ENCODE data around the gene CRKL.

The CRKL gene

GRCh38 chr22:20983081-20983771 is 66.0 kb downstream of the CRKL start:
- no peak for DNase-seq

GRCh38 chr22:20985720-20986119 is 68.5 kb downstream of the CRKL start:
- no peak for DNase-seq

GRCh38 chr22:20986365-20986764 is 69.2 kb downstream of the CRKL start:
- DNase-seq: no peak

DNA sequence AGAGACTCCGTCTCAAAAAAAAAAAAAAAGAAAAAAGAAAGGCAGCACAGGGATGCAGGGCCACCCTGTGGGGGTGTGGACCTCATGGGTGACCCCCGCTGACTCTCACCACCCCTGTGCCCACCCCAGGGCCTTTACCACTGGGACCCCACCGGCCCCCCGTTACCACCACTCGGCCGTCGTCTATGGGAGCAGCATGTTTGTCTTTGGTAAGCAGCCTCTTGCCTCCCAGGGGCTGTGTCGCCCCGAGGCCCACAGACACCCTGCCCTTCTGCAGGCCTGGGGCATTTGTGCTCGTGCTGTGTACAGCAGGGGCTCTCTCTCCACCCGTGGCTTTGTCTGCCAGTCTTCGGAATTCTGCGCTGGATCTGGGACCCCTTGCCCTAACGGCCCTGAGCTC is 70.2 kb downstream of the CRKL start:
- DNase-seq: no peak

GRCh38 chr22:20988573-20989322 is 71.5 kb downstream of the CRKL start:
- DNase-seq: no peak

DNA sequence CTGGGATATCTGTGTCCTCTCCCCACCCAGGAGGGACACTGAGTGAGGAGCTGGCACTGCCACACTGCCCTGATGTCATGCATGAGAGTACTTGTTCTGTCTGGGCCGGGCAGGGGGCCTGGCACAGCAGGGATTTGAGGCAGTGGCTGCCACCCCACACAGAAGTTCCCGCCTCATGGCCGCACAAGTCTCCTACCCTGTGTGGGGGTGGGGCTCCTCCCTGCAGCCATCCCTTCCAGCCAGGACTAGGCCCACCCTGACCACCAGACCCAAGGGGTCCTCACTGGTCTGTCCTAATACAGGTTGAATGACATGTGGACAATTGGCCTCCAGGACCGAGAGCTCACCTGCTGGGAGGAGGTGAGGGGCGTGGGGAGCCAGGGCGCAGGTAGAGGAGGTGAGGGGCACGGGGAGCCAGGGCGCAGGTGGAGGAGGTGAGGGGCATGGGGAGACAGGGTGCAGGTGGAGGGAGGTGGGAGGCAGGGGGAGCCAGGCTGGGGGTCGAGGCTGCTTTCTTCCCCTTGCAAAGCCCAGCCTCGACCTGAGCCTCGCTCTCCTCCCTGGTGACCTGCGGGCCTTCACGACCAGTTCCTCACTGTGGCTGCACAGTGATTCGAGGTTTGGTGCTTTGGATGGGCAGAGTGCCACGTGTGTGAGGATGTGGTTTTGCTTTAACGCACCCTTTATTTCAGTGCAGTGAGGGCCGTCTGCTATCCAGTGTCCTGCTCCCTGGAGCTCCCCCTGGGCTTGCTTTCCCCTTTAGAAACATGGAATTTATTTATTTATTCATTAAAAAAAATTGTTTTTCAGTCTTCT is 72.3 kb downstream of the CRKL start:
- peak; percentile 30 for DNase-seq

DNA sequence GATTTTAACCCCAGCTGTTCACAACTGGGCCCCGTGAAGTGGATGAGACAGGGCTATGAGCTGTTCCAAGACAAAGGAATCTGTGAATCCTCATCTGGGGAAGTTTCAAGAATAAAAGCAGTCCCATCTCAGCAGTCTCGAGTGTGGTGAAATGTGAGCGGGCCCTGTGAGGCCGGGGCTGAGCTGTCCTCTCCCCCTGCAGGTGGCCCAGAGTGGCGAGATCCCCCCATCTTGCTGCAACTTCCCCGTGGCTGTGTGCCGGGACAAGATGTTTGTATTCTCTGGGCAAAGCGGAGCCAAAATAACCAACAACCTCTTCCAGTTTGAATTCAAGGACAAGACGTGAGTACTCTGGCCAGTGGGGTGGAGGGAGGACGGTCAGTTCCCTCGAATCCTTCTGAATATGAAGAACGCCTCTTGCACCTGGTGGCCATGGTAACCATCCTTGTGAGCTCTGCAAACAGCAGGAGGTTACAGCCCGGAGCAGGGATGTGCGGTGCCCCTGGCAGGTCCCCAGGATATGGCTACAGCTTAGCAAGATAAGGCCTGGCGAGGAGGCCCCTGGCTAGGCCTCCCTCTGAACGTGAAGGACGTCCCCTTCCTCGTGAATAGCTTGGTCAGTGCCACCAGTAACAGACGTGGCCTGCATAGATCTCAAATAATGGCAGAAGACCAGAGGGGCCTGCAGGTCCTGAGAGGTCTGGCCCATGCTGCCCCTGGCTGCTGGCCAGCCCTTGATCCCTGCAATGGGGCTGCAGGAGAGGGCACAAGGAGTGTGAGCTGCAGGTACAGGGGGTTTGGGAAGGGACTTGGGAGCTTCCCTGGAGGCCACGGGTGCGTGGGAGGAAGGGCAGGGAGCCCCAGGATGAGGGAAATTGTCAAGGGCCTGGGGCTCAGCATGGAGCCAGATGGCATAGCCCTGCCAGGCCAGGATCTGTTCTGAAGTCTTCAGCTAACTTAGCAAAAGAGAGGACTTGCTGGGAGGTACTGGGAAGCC is 73.3 kb downstream of the CRKL start:
- no peak for DNase-seq

DNA sequence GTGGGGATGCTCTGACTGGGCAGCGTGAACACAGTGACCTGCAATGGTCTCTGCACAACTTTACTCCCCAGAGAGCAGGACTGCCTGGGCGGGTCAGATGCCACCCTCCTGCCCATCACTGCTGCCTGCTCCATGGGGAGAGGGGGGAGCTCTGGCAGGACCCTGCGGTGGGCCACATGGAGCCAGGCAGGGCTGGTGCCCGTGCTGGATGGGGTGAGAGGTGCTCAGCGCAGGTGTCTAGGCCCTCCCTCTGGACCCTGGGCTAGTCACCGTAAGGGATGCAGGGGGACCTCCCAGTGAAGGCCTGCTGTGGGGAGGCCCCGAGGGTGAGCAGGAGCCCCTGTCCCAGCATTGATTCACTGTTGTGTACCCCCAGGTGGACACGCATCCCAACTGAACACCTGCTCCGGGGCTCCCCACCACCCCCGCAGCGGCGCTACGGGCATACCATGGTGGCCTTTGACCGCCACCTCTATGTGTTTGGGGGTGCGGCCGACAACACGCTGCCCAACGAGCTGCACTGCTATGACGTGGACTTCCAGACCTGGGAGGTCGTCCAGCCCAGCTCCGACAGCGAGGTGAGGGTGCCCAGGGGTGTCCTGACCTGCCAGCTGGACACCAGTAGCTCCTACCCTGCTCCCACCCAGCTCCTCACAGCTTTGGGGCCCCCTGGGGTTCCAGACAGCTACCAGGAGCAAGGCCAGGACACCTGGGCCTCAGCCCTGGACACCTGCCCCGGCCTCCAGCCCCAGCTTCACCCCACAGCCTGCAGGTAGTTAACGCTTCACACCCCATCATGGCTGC is 74.2 kb downstream of the CRKL start:
- no peak for DNase-seq

- DNase-seq: no peak
These were observed 74.8 kb downstream of the CRKL start for GRCh38 chr22:20992056-20992442.

DNA sequence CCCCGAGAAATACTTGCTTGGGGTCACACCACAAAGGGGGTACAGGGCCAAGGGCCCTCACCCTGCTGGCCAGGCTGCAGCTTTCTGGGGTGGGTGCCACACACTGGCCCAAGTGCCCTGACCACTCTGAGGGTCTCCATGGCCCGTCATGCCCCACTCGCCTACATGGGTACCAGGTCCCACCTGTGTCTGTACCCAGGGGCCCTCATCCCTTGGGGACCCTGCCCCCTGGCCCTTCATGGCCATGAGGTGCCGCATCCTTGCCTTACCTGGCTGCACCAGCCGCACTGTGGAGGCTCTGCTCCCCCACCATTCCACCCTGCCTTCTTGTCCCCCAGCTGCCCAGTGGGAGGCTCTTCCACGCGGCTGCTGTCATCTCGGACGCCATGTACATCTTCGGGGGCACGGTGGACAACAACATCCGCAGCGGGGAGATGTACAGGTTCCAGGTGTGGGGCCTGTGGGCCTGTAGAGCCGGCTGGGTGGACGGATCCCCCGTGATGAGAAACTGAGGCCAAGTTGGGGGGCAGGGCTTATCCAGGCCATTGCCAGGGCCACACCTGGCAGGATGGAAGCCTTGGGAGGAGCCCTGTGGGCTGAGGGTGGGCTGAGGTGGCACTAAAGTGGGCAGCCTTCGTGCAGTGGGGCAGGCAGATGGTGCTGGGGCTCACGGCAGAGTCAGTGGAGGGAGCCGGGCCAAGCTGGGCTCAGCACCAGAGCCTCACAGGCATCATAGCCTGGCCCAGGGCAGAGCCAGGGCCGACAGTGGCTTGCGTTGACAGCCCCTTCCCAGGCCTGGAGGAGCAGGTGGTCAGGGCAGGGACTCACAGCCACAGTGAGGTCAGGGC is 75.5 kb downstream of the CRKL start:
- DNase-seq: no peak

- no peak for DNase-seq
These were observed 76.3 kb downstream of the CRKL start for GRCh38 chr22:20993304-20994127.

DNA sequence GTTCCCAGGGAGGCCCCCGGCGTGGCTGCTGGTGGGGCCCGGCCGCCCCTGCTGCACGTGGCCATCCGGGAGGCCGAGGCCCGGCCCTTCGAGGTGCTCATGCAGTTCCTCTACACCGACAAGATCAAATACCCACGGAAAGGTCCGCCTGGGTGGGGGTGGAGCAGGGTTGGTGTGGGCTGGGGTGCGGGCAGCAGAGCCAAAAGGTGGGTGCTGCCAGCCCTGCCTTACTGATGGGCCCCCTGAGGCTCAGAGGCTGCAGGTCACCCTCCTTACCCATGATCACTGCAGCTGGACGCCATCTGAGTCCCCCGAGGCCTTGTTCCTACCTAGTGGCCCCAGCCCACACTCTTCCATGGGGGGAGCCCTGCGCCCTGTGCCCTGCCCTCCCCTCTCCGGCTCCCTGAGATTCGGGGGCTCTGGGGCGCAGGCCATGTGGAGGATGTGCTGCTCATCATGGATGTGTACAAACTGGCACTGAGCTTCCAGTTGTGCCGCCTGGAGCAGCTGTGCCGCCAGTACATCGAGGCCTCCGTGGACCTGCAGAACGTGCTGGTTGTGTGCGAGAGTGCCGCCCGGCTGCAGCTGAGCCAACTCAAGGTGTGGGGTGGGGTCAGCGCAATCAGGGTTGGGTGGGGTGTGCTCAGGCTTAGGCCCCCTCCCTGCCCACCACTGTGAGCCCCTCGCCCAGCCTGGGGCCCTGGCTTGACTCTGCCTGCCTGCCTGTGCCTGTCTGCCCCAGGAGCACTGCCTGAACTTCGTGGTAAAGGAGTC is 77.1 kb downstream of the CRKL start:
- DNase-seq: no peak

- DNase-seq: no peak
These were observed 77.7 kb downstream of the CRKL start for GRCh38 chr22:20994902-20995241.

- DNase-seq: no peak
These were observed 78.3 kb downstream of the CRKL start for GRCh38 chr22:20995329-20996030.

DNA sequence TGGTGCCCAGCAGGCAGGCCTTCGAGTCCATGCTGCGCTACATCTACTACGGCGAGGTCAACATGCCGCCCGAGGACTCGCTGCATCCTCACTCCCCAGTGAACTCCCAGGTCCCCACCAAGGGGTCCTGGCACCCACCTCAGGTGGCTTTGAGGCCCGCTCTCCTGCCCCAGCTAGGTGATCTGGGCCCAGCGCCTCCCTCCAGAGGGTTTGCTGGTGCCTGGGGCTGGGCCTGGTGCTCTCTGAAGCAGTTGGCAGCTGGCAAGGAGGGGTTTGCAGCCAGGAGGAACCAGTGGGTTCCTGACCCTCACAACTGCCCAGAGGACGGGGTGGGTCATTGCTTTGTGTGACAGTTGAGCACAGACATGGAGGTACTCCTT is 78.8 kb downstream of the CRKL start:
- no peak for DNase-seq

DNA sequence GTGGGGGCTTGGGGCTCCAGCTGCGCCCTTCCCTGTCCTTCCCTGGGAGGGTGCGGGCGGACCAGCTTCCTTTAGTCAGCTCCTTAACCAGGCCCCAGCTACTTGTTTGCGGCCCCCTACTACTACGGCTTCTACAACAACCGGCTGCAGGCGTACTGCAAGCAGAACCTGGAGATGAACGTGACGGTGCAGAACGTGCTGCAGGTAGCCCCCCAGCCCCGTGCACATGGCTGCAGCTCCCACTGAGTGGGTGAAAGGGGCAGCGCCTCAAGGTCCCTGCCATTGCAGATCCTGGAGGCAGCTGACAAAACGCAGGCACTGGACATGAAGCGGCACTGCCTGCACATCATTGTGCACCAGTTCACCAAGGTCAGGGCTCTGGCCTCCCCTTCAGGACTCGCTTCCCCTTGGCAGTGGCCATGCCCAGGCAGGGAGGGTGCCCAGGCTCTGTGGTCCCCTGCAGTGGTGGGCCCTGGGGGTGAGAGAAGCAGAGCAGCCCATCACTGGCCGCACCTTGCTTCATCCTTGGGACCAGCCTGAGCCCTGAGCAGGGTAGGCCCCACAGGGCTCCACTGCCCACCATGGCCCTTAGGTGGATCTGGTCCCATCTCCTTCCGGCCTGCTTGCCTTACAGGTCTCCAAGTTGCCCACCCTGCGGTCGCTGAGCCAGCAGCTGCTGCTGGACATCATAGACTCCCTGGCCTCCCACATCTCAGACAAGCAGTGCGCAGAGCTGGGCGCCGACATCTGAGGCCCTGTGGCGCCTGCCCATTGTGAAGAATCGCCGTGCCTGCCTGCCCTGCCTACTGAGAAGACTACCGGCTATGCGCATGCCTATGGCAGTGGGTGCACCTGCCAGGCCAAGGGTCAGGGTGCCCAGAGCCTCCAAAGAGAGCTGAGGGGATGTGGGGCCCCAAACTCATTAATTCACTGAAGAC is 79.7 kb downstream of the CRKL start:
- DNase-seq: no peak
